ENCODE measurements around the gene NACC2.

- TF ChIP-seq POLR2AphosphoS5 (IDR thresholded peaks at IDR 0.05) (no peak), CTCF (IDR thresholded peaks at IDR 0.05) (no peak), POLR2A (IDR thresholded peaks at IDR 0.05) (no peak), EP300 (IDR thresholded peaks at IDR 0.05) (no peak)
Observed at GRCh38 chr9:135979547-135980166, 115.4 kb downstream of the NACC2 start.
